ENCODE data around the gene WASF2. TPM values are rescaled to one million over a fixed set of nuclear protein-coding genes. Genes with fewer than 3 reads are reported as not detected.

Gene WASF2
- total and polyA plus RNA-seq, 2 of the 8 experiments (the other 6 are each of a cell fraction or from before 2014, with no cell fraction given), result 32.1 to 86.6 TPM

DNA sequence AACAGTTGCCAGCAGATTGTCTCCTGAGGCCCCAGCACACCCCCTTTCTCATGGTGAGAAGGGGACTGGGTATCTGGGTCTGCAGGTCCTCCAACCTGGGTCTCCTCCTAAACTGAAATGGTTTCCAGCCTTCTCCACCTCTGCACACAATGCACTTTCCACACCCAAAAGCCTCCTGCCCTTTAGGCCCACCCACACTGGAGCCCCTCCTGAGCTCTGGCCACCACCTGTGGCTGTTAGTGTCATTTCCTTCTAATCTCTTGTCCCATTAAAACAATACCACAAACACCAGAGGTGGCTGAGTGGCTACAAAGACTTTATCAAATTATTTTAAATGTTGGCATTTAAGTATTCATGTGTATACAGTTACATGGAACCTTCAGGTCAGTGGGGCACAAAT, 86.0 kb downstream of the WASF2 start (continued):
- no peak for TF ChIP-seq SIRT6 (IDR thresholded peaks at IDR 0.05; ENCODE audit: low read length)
- TF ChIP-seq NRF1 (IDR thresholded peaks at IDR 0.05; ENCODE audit: low read depth, low read length), result no peak

Measured in H1 (cell line).